NCI-H2029 treated with DMSO at 0.1 percent for 48 hours (cell line): ENCODE measurements around the gene USP32.

Source experiments
- DNase-seq: peaks from one replicate; lab custom pipeline; 2025; lab: John Stamatoyannopoulos, UW

Gene USP32

GRCh38 chr17:60297760-60298401 lies 94.1 kb downstream of the USP32 start:
- DNase-seq: no peak

DNA sequence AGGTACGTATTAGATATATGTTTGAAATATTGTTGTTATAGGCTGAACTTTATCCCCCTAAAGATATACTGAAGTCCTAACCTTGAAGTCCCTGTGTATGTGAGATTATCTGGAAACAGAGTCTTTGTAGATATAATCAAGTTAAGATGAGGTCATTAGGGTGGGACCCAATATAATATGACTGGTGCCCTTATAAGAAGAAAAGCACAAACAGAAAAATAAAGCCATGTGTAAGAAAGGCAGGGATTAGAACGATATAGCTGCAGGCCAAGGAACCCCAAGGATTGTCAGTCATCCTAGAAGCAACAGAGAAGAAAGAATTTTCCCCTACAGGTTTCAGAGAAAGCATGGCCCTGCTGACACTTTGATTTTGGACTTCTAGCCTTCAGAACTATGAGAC lies 95.8 kb downstream of the USP32 start:
- no peak for DNase-seq

- no peak for DNase-seq
Measured at GRCh38 chr17:60293580-60294335, 98.2 kb downstream of the USP32 start.

- DNase-seq: no peak
Measured at GRCh38 chr17:60292697-60293096, 99.2 kb downstream of the USP32 start.

DNA sequence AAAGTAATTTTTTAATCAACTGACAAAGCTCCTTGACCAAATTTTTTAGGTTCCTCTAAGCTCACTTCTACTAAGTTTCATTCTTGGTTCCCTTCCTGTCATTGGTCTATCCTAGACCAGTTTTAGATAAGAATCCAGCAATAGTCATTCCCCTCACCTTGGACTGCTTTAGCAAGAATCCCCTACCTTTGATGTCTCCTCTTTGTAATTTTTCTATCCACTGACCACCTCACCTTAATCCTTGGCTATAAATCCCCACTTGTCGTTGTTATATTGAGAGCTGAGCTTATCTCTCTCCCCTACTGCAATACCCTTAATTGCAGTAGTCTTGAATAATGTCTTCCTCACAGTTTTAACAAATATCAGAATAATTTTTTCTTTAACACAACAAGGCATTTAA lies 107.2 kb downstream of the USP32 start:
- DNase-seq: no peak

DNA sequence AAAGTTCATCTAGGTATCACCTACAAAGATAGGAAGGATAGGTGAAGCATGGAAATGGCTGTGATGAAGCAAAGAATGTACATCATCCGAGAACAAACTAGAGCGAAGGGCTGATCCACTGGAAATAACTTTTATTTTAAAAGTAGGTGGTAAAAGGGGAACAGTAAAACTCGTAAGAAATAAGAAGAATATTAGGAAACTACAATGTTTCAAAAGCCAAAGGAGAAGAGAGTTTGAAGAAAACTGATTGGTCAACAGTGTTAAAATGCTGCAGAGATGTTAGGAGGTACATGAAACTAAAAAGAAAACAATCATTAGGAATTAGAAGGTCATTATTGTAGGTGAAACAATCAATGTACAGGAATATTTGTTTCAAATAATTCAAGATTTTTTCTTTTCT lies 108.1 kb downstream of the USP32 start:
- no peak for DNase-seq

DNA sequence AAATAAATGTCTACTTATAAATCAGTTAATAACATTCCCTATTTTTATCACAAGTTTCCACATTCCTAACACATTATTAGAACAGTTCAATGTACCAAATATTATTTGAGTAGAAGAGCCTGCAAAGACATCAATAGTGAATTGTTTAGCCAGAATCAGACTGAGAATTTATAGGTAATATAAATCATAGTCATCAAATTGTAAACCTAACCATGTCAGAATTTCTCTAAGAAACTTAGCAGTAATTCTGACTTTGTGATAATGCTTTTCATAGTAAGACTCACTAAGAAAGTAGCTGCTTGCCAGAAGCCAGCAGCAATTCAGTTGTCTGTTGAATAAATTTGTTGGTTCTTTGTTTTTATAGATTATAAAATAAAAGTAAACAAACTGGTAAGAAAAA lies 111.3 kb downstream of the USP32 start:
- no peak for DNase-seq

DNA sequence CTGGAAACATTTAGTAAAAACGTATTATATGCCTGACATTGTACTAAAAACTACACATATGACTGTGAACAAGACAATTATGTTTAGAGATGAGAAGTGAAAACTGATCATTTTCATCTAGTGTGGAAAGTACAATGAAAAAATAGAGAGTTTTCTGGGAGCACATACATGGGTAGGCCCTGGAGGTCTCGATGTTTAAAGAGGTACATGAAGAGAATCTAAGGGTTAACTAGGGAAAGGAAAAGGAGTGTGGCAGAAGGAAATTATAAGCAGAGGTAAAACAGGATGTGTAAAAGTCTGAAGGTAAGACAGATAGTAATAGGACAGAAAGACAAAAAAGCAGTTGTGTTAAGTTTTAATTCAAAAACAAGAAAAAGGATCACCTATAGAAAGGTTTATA lies 113.7 kb downstream of the USP32 start:
- DNase-seq: no peak

DNA sequence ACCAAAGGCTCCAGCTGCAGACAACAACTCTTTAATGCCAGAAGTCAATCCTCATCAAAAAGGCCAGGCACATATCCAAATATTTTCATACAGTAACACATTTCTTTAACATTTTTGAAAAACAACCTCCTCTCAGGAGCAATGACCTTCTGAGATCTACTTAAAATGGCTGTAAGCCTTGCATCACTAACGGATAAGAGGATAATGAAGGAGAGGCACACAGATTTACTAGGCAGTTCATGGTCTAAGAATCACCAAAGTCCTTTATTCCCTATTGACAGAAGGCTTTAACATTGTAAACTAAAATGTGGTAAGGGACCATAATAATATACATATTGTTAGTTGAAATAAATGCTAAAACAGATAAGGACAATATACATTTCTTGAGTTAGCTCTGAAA lies 114.7 kb downstream of the USP32 start:
- no peak for DNase-seq

DNA sequence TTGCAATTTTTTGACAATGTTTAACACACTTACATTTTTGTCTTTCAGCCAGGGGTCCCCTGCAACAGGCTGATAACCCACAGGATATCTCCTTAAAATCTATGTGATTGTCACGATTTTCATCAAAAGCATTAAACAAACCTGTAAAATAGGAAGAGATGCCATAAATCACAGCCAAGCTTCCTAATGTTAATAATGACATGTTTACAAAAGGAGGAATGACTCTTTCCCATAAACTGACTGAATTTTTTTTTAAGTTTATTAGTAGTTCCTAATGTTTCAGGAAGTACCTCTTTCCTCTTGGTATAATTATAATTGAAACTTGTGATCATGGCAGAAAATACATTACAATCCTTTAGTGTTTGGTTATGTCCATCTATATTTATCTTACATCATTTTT lies 122.5 kb downstream of the USP32 start:
- DNase-seq: no peak

- DNase-seq: no peak
Measured at GRCh38 chr17:60260540-60260939, 131.4 kb downstream of the USP32 start.

- DNase-seq: no peak
Measured at GRCh38 chr17:60258313-60258712, 133.6 kb downstream of the USP32 start.

DNA sequence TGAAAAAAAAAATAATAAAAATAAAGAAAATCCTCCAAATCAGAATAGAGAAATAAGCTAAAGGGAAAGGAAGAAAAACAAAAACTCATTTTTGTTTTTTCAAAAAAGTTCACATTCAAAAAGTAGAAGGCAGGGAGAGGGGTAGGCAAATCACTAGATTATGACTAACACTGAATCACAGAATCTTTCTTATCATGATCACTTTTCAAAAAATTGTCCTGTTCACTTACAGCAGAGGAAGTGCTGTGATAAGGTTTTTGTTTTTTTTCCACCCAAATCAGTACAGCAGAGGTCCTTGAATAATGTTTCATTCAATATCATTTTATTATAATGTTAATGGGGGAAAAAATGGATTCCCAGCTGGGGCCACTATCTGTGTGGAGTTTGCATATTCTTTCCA lies 135.8 kb downstream of the USP32 start:
- no peak for DNase-seq

GRCh38 chr17:60253048-60253447 lies 138.9 kb downstream of the USP32 start:
- no peak for DNase-seq

- DNase-seq: no peak
Measured at GRCh38 chr17:60252459-60252858, 139.5 kb downstream of the USP32 start.

- no peak for DNase-seq
Measured at GRCh38 chr17:60249290-60249826, 142.6 kb downstream of the USP32 start.

DNA sequence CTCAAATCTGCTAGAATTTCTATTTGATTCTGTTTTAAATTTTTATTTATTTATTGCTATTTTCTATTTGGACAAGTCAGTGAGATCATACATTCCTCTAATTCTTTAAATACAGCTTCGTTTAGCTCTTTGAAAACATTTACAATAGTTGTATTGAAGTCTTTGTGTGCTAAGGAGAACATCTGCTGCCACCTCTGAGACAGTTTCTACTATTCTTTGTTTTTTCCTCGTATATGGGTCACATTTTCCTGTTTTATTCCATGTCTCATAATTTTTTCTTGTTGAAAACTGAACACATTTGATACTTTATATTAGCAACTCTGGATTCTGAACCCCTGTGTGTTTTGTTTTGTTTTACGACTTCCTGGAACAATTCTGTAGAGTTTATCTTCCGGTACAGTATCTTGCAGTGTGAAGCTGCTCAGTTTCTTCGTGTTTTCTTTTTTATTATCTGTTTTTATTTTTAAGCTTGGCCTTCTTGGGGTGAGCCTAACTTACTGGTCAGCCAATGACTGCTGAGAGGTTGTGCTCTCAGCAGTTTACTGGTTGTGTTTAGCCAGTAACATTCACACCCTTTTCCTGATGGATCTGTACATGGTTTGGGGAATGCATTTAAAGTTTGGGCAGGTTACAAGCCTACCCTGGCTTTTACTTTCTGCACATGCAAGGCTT lies 143.2 kb downstream of the USP32 start:
- DNase-seq: no peak

DNA sequence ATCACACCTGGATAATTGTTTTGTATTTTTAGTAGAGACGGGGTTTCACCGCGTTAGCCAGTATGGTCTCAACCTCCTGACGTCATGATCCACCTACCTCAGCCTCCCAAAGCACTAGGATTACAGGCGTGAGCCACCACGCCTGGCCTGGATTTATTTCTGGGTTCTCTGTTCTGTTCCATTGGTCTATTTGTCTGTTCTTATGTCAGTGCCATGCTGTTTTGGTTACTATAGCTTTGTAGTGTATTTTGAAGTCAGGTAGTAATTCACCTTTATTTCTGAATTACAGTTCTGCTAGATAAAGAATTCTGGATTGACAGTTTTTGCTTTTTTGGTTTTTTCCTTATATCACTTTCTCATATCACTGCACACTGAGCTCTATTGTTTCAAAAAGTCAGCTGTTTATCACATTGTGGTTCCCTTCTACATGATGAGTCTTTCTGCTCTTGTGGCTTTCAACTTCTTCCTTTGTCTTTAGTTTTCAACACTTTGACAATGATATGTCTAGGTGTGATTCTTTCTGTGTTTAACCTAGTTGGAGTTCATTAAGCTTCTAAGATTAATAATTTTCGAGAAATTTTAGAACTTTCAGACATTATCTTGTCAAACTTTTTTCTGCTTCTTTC lies 144.0 kb downstream of the USP32 start:
- no peak for DNase-seq

DNA sequence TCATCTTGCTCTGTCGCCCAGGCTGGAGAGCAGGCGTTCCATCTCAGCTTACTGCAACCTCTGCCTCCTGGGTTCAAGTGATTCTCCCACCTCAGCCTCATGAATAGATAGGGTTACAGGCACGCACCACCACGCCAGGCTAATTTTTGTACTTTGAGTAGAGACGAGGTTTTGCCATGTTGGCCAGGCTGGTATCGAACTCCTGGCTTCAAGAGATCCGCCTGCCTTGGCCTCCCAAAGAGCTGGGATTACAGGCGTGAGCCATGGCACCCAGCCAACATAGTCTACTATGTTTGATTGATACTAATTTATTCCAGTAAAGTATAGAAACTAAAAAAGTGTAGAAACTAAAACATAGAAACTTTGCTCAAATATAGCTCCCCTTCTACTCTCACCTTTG lies 147.3 kb downstream of the USP32 start:
- DNase-seq: no peak

GRCh38 chr17:60240290-60240689 lies 151.6 kb downstream of the USP32 start:
- DNase-seq: no peak

DNA sequence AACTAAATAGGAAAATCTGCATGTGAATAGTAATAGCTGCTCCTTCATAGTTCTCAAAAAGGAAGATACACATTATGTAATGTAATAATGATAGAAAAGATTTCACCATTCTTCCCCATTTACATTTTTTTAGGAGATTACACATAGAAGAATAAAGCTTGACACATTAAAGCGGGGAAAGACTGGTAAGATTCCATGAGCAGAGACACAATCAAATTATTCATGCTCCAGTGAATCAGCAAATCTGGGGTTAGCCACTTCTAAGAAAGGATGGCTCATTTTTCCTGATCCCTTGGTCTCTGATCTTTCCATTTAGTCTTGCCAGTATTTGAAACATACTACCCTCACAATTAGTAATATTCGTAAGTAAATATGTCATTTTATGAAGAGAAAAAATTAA lies 160.2 kb downstream of the USP32 start:
- no peak for DNase-seq

GRCh38 chr17:60231234-60231633 lies 160.7 kb downstream of the USP32 start:
- no peak for DNase-seq

DNA sequence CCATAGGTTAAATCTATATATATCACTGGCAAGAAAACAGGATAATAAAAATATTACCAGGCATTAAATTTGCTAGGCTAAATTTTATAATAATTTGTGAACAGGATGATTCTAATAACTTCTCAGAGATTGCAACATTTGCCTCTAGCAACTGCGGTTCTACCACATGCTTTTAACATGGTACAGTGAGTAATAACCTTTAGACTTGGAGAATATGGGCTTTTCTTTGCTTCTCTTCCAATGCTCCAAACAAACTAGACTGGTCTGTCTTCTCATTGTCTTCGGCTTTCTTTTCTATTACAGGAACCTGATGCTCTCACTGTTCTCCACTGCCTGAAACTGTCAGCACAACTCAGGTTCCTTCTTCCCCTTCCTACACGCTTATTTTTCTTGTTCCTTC lies 161.6 kb downstream of the USP32 start:
- DNase-seq: no peak
